HepG2 (cell line): ENCODE measurements around the gene AP3B2. TPM values are rescaled to one million over a fixed set of nuclear protein-coding genes. Genes with fewer than 3 reads are reported as not detected.

Experiments
- ARNT2 ChIP-seq: sonication (generic); formaldehyde crosslinking; IDR thresholded peaks from 2 replicates; pipeline ENCODE4 v1.8.0; 2022; ENCODE audit warnings: mild to moderate bottlenecking, low read depth, missing genetic modification reagents, moderate library complexity
- NCOA1 ChIP-seq: sonication (generic); formaldehyde crosslinking; IDR thresholded peaks from 2 replicates; pipeline ENCODE4 v1.9.0; 2021; ENCODE audit warnings: missing genetic modification reagents
- SP4 ChIP-seq: sonication (generic); formaldehyde crosslinking; IDR thresholded peaks from 2 replicates; pipeline ENCODE4 v1.8.1; 2023; ENCODE audit warnings: mild to moderate bottlenecking, missing genetic modification reagents
- SRY ChIP-seq: sonication (generic); formaldehyde crosslinking; IDR thresholded peaks from 2 replicates; pipeline ENCODE4 v1.8.0; 2022; ENCODE audit warnings: mild to moderate bottlenecking, missing genetic modification reagents
- ZNF333 ChIP-seq: sonication (generic); formaldehyde crosslinking; IDR thresholded peaks from 2 replicates; pipeline ENCODE4 v1.4.0; 2020; ENCODE audit warnings: mild to moderate bottlenecking, missing genetic modification reagents, borderline replicate concordance
- ZNF432 ChIP-seq: sonication (generic); formaldehyde crosslinking; IDR thresholded peaks from 2 replicates; pipeline ENCODE4 v1.5.0; 2020; ENCODE audit warnings: missing genetic modification reagents, mild to moderate bottlenecking, borderline replicate concordance
- polyA plus RNA-seq, 8 experiments: library from polyadenylated mRNA; depleted of rRNA in 3 of 8; stranded (reverse) in 7 of 8; unstranded in 1 of 8; fragments of >200 nt; fragmentation: Illumina TruSeq in 4 of 8; extraction: Trizol in 4 of 8; gene quantifications; 2 replicates each; pipeline versions ENCODE4 v1.2.1 to v1.2.3, GENCODE V29; 2011 to 2016; ENCODE audit warnings: low read depth in 4 of 8, missing spikeins in 1 of 8, mixed read lengths in 1 of 8; ENCODE audit not compliant: insufficient read depth in 1 of 8
- total RNA-seq, 5 experiments: library from RNA; depleted of rRNA; stranded (reverse); fragments of >200 nt; fragmentation: Illumina TruSeq; extraction: Trizol; gene quantifications; 2 replicates each; pipeline ENCODE4 v1.2.3, GENCODE V29; 2016; ENCODE audit warnings: low read depth in 1 of 5
- TF ChIP-seq, protein P1 (sequence below): sonication (generic); formaldehyde crosslinking; IDR thresholded peaks from 2 replicates; pipeline ENCODE4 v1.4.0; 2020; ENCODE audit warnings: mild to moderate bottlenecking, missing genetic modification reagents
- TF ChIP-seq, protein P2 (sequence below): sonication (generic); formaldehyde crosslinking; IDR thresholded peaks from 2 replicates; pipeline ENCODE4 v1.9.0; 2021; ENCODE audit warnings: missing genetic modification reagents, borderline replicate concordance
- TF ChIP-seq, protein P3 (sequence below): IDR thresholded peaks from 2 replicates; pipeline ENCODE4 v1.6.1; 2016; ENCODE audit warnings: low read depth, control low read depth

Gene AP3B2
- total and polyA plus RNA-seq, 2 of the 13 experiments (the other 11 are each of a cell fraction or from before 2014, with no cell fraction given): not detected

DNA sequence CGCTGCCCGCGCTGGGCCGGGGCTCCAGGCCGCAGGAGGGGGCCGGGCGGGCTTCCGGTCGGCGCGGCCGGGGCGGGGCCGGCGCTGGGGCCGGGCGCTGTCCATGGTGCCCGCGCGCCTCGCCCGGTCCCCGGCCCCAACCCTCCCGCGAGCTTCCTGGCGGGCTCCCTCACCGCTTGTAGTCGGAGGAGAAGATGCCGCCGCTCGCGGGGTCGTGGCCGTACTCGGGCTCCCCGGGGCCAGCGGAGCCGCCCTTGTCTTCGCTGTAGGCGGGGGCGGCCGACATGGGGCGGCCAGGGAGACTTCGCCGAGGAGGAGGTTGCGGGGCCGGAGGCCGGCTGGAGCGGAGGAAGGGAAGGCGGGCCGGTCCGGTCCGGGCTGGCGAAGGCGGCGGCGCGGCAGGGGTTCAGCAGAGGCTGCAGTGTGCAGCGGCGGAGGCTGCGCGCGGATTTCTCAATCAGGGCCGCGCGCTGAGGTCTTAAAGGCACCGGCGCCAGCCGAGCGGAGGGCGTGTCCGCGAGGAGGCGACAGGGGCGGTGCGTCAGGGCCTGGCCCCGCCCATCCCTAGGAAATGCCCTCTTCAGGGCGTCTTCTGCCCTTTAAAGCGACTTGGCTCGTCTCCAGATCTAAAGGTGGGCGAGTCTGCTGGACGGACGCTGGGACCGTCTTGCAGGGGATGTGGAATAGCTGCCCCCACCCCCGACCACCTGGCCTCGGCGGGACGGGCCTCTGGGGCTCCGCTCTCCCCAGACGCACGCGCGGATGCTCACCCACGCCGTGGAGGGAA, at the start of gene AP3B2 (continued):
- TF ChIP-seq, protein P1, sequence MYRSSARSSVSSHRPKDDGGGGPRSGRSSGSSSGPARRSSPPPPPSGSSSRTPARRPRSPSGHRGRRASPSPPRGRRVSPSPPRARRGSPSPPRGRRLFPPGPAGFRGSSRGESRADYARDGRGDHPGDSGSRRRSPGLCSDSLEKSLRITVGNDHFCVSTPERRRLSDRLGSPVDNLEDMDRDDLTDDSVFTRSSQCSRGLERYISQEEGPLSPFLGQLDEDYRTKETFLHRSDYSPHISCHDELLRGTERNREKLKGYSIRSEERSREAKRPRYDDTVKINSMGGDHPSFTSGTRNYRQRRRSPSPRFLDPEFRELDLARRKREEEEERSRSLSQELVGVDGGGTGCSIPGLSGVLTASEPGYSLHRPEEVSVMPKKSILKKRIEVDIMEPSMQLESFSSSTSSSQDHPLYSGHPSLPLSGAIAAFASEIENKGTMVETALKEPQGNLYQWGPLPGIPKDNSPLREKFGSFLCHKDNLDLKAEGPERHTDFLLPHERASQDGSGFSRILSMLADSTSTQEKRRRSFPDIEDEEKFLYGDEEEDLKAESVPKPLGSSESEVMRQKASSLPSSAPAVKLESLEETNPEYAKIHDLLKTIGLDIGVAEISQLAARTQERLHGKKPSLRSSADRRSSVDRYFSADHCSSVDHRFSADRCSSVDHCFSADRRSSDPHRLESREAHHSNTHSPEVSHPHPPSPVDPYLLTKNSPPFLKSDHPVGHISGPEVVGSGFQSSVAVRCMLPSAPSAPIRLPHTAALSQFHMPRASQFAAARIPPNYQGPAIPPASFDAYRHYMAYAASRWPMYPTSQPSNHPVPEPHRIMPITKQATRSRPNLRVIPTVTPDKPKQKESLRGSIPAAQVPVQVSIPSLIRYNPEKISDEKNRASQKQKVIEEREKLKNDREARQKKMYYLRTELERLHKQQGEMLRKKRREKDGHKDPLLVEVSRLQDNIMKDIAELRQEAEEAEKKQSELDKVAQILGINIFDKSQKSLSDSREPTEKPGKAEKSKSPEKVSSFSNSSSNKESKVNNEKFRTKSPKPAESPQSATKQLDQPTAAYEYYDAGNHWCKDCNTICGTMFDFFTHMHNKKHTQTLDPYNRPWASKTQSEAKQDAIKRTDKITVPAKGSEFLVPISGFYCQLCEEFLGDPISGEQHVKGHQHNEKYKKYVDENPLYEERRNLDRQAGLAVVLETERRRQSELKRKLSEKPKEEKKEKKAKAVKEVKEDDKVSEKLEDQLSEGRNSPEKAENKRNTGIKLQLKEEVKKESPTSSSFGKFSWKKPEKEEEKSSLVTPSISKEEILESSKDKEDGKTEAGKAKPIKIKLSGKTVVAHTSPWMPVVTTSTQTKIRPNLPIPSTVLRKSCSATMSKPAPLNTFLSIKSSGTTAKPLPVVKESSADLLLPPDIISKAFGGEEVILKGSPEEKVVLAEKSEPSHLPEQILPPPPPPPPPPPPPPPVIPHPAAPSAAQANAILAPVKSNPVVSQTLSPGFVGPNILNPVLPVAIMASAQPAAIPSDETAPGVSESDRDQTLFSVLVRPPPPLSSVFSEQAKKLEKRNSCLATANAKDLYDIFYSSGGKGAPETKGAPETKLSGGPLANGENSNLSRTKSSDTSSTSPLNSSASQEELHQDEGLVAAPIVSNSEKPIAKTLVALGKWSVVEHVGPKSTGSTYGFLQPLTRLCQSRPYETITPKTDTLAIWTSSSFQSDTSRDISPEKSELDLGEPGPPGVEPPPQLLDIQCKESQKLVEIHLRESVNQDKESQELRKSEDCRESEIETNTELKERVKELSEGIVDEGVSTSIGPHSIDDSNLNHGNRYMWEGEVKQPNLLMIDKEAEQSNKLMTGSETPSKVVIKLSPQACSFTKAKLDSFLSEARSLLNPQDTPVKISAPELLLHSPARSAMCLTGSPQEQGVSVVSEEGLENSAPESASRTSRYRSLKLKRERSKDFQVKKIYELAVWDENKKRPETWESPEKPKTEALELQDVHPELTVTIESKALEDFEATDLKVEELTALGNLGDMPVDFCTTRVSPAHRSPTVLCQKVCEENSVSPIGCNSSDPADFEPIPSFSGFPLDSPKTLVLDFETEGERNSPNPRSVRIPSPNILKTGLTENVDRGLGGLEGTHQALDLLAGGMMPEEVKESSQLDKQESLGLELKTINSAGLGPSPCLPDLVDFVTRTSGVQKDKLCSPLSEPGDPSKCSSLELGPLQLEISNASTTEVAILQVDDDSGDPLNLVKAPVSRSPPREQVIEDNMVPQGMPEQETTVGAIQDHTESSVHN (CRISPR knock-in tag): no peak
- TF ChIP-seq SP4 (CRISPR knock-in tag) (no peak), SRY (peak; percentile 67; the same call in 1 of the 2 replicates), NCOA1 (CRISPR knock-in tag) (no peak), ZNF333 (CRISPR knock-in tag) (no peak), ARNT2 (peak; percentile 89; the same call in 1 of the 2 replicates), ZNF432 (CRISPR knock-in tag) (no peak)
- TF ChIP-seq, protein P2, sequence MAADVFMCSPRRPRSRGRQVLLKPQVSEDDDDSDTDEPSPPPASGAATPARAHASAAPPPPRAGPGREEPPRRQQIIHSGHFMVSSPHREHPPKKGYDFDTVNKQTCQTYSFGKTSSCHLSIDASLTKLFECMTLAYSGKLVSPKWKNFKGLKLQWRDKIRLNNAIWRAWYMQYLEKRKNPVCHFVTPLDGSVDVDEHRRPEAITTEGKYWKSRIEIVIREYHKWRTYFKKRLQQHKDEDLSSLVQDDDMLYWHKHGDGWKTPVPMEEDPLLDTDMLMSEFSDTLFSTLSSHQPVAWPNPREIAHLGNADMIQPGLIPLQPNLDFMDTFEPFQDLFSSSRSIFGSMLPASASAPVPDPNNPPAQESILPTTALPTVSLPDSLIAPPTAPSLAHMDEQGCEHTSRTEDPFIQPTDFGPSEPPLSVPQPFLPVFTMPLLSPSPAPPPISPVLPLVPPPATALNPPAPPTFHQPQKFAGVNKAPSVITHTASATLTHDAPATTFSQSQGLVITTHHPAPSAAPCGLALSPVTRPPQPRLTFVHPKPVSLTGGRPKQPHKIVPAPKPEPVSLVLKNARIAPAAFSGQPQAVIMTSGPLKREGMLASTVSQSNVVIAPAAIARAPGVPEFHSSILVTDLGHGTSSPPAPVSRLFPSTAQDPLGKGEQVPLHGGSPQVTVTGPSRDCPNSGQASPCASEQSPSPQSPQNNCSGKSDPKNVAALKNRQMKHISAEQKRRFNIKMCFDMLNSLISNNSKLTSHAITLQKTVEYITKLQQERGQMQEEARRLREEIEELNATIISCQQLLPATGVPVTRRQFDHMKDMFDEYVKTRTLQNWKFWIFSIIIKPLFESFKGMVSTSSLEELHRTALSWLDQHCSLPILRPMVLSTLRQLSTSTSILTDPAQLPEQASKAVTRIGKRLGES: peak; percentile 56; the same call in 1 of the 2 replicates
- TF ChIP-seq, protein P3, sequence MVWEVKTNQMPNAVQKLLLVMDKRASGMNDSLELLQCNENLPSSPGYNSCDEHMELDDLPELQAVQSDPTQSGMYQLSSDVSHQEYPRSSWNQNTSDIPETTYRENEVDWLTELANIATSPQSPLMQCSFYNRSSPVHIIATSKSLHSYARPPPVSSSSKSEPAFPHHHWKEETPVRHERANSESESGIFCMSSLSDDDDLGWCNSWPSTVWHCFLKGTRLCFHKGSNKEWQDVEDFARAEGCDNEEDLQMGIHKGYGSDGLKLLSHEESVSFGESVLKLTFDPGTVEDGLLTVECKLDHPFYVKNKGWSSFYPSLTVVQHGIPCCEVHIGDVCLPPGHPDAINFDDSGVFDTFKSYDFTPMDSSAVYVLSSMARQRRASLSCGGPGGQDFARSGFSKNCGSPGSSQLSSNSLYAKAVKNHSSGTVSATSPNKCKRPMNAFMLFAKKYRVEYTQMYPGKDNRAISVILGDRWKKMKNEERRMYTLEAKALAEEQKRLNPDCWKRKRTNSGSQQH (CRISPR knock-in tag): no peak
